Mesothelial cell of epicardium (in vitro differentiated cells): ENCODE data around the gene USO1. TPM values are rescaled to one million over a fixed set of nuclear protein-coding genes. Genes with fewer than 3 reads are reported as not detected.
"Not testable (repeated sequence)": the region's sequence is repeated elsewhere in the genome, so short reads cannot be mapped to it uniquely, and the experiment has no call there.

Source experiments
- DNase-seq, 2 experiments: peaks; one replicate each; pipeline ENCODE4 v3.0.0; 2021; ENCODE audit warnings: low spot score in 2 of 2; ENCODE audit not compliant: unreplicated experiment in 2 of 2
- H3K27ac Mint-ChIP-seq: 2 replicates; pipeline ENCODE4 v1.8.0; 2021; ENCODE audit warnings: mixed read lengths
- H3K27me3 Mint-ChIP-seq: 2 replicates; pipeline ENCODE4 v1.8.0; 2021; ENCODE audit warnings: low read depth, mixed read lengths
- H3K36me3 Mint-ChIP-seq: 2 replicates; pipeline ENCODE4 v1.8.0; 2021; ENCODE audit warnings: mixed read lengths
- H3K4me1 Mint-ChIP-seq: 2 replicates; pipeline ENCODE4 v1.8.0; 2021; ENCODE audit warnings: mixed read lengths
- H3K4me3 Mint-ChIP-seq: 2 replicates; pipeline ENCODE4 v1.8.0; 2021; ENCODE audit warnings: mild to moderate bottlenecking, moderate library complexity, mixed read lengths
- H3K9me3 Mint-ChIP-seq: 2 replicates; pipeline ENCODE4 v1.8.0; 2021; ENCODE audit warnings: mixed read lengths
- total RNA-seq: library from RNA; stranded (reverse); gene quantifications from 3 replicates; pipeline ENCODE4 v1.2.1, GENCODE V29; 2021
- TF ChIP-seq, protein P1 (sequence below): fragments of 200-600 bp; sonication (generic); IDR thresholded peaks from one replicate; pipeline ENCODE4 v1.5.0; 2021; ENCODE audit warnings: antibody characterized with exemption; ENCODE audit not compliant: unreplicated experiment

The USO1 gene
- total RNA-seq, 1 donor from 2014 or later = 53.3 TPM

DNA sequence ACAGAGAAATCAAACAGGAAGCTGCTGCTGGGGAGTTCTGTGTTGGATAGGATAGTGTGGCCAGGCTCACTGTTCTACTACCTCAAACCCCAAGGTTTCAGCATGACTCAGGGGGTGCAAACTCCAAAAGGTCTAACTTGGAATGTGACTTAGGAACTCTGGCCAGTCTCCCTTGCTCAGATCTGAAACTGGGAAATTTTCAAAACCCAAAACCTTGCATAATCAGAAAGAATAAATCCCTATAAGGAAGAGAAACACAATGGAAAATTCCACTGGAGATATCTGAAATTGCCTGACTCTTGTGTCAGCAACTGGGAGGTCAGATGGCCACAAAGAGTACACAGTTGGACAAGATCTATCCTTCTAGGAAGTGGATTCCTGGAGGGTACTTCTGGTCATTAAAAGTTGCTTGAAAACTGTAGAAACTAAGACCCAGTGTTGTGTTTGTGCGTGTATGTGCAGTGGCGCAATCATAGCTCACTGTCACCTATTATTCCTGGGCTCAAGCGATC lies 119.8 kb downstream of the USO1 start:
- peak overlapping the region; percentile 59 for H3K27ac Mint-ChIP-seq

DNA sequence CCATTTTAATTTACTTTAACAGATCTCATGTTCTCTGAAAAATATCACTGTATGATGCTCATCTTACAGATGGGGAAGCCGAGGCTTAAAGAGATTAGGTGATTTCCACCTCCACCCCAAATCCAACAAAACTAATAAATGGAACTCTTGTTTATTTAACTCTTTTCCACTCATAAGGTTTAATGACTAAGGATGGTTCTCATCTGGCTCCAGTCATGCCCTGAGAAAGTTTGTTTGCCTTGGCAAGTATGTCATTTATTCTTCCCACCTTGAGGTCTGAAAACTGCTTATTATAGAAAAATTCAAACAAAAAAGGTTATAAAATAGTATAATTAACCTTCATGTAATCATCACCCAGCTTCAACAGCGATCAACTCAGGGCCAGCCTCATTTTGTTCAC lies 121.6 kb downstream of the USO1 start:
- DNase-seq = no peak
- Mint-ChIP-seq H3K4me3 (no peak overlapping the region), H3K9me3 (no peaks in the 10 kb centered on the region), H3K4me1 (peaks cover 5% of the 10 kb centered on the region), H3K36me3 (no peaks in the 10 kb centered on the region), H3K27me3 (no peaks in the 10 kb centered on the region), H3K27ac (no peak overlapping the region)
- TF ChIP-seq, protein P1, sequence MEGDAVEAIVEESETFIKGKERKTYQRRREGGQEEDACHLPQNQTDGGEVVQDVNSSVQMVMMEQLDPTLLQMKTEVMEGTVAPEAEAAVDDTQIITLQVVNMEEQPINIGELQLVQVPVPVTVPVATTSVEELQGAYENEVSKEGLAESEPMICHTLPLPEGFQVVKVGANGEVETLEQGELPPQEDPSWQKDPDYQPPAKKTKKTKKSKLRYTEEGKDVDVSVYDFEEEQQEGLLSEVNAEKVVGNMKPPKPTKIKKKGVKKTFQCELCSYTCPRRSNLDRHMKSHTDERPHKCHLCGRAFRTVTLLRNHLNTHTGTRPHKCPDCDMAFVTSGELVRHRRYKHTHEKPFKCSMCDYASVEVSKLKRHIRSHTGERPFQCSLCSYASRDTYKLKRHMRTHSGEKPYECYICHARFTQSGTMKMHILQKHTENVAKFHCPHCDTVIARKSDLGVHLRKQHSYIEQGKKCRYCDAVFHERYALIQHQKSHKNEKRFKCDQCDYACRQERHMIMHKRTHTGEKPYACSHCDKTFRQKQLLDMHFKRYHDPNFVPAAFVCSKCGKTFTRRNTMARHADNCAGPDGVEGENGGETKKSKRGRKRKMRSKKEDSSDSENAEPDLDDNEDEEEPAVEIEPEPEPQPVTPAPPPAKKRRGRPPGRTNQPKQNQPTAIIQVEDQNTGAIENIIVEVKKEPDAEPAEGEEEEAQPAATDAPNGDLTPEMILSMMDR = no peak

More for the DNA sequence above, 119.8 kb downstream of the USO1 start:
- DNase-seq = no peak
- no peaks in the 10 kb centered on the region for H3K36me3 Mint-ChIP-seq
- H3K4me1 Mint-ChIP-seq = peaks cover 5% of the 10 kb centered on the region
- no peak overlapping the region for H3K4me3 Mint-ChIP-seq
- H3K9me3 Mint-ChIP-seq = no peaks in the 10 kb centered on the region
- TF ChIP-seq, protein P1 = no peak
- H3K27me3 Mint-ChIP-seq = no peaks in the 10 kb centered on the region

DNA sequence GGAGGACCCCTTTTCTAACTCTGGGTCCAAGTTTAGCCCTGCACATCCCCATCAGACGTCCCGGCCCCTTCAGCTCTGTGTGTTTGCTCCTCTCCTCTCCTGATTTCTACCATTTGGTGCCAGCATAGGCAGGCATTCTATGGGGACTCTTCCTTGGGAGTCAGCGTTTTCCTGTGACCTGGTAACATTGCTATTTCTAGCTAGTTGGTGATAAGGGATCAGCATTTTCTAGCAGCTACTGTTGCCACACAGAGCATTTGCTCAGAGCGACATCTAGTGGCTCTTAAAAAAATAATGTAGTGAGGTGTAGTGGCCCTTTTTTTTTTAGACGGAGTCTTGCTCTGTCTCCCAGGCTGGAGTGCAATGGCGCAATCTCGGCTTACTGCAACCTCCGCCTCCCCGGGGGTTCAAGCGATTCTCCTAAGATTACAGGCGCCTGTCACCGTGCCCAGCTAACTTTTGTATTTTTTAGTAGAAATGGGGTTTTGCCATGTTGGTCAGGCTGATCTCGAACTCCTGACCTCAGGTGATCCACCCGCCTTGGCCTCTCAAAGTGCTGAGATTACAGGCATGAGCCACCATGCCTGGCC lies 123.9 kb downstream of the USO1 start:
- not testable (repeated sequence) for H3K27me3 Mint-ChIP-seq, DNase-seq

DNA sequence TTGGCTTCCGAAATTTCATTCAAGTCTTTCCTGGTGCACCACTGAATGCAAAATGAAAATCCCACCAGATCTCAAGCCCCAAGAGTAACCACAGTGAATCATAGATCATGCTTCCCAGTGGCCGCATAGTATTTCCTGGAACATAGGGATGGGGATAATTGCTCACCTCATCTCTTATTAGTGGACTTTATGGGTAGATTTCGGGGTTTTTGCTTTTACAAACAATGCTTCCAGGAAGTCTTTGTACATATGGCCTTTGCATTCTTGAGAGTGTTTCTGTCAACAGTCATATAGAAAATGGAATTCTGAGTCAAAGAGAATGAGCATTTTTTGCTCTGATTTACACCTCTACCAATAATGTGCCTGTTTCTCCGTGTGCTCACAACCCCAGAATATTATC lies 124.5 kb downstream of the USO1 start:
- Mint-ChIP-seq H3K36me3 (no peaks in the 10 kb centered on the region), H3K9me3 (no peaks in the 10 kb centered on the region), H3K4me3 (no peak overlapping the region), H3K27me3 (peaks cover 3% of the 10 kb centered on the region), H3K4me1 (peaks cover 5% of the 10 kb centered on the region), H3K27ac (no peak overlapping the region)
- TF ChIP-seq, protein P1 = no peak
- DNase-seq = no peak

More for the DNA sequence above, 123.9 kb downstream of the USO1 start:
- not testable (repeated sequence) for H3K4me3 Mint-ChIP-seq, H3K4me1 Mint-ChIP-seq, H3K36me3 Mint-ChIP-seq, H3K9me3 Mint-ChIP-seq, H3K27ac Mint-ChIP-seq
- TF ChIP-seq, protein P1 = peak; percentile 56

DNA sequence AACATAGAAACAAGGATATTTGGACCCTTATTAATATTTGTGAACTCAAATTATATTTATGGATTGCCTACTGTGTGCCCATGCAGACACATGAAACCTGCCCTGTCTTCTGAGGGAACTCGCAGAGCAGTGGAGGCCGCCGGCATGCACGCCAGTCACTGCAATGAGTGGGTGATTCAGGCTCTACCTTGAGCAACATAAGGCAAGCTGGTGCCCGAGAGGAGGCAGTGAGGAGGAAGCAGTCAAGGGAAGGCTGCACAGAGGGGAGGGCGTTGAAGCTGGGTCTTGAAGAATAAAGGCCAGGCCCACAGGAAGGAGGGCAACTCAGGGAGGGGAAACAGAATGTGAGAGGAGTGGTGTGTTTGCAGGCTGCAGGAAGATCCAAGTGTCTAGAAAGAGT lies 125.1 kb downstream of the USO1 start:
- Mint-ChIP-seq H3K27ac (no peak overlapping the region), H3K27me3 (peaks cover 4% of the 10 kb centered on the region), H3K36me3 (no peaks in the 10 kb centered on the region), H3K9me3 (no peaks in the 10 kb centered on the region), H3K4me1 (peaks cover 2% of the 10 kb centered on the region), H3K4me3 (no peak overlapping the region)
- TF ChIP-seq, protein P1 = no peak
- no peak for DNase-seq
